ENCODE data around the gene SAXO1.

DNA sequence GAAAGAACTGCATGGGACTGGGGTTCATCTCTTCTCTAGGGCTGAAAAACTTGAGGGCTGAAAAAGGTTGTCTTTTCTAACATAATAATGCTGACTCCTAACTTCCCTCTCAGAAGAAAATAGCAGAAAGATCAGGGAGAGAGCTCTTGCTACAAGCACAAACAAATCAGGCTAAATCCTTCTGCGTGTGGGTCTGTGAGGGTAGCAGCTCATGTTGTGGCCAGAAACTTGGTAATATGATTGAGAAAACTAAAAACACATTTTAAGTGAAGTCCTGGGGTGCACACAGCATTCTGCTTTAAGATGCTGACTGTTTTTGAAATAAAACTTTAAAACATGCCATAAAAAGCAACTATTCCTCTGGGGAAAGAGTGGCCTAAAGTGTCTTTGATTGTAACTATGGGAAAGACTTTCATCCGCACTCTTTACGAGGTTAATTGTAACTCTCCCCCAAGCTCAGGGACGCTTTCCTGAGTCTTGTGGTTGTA lies 56.7 kb downstream of the SAXO1 start:
- TF ChIP-seq POLR2AphosphoS5 (IDR thresholded peaks at IDR 0.05; ENCODE audit: low read depth, low read length) = no peak
- TF ChIP-seq, protein P1, sequence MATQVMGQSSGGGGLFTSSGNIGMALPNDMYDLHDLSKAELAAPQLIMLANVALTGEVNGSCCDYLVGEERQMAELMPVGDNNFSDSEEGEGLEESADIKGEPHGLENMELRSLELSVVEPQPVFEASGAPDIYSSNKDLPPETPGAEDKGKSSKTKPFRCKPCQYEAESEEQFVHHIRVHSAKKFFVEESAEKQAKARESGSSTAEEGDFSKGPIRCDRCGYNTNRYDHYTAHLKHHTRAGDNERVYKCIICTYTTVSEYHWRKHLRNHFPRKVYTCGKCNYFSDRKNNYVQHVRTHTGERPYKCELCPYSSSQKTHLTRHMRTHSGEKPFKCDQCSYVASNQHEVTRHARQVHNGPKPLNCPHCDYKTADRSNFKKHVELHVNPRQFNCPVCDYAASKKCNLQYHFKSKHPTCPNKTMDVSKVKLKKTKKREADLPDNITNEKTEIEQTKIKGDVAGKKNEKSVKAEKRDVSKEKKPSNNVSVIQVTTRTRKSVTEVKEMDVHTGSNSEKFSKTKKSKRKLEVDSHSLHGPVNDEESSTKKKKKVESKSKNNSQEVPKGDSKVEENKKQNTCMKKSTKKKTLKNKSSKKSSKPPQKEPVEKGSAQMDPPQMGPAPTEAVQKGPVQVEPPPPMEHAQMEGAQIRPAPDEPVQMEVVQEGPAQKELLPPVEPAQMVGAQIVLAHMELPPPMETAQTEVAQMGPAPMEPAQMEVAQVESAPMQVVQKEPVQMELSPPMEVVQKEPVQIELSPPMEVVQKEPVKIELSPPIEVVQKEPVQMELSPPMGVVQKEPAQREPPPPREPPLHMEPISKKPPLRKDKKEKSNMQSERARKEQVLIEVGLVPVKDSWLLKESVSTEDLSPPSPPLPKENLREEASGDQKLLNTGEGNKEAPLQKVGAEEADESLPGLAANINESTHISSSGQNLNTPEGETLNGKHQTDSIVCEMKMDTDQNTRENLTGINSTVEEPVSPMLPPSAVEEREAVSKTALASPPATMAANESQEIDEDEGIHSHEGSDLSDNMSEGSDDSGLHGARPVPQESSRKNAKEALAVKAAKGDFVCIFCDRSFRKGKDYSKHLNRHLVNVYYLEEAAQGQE (IDR thresholded peaks at IDR 0.05; ENCODE audit: insufficient read depth in 1 of 2, low read depth in 2 of 2, low read length in 2 of 2) = no peak
- no peak for TF ChIP-seq TAF1 (IDR thresholded peaks at IDR 0.05; ENCODE audit: borderline replicate concordance, insufficient read depth, low read length)
- no peak for TF ChIP-seq SIN3A (IDR thresholded peaks at IDR 0.05; ENCODE audit: borderline replicate concordance, insufficient read depth, low read length)
